Putamen (tissue), 1 donor: Measurements from ENCODE around the gene TRIM67.
"Not testable (repeated sequence)": the region's sequence is repeated elsewhere in the genome, so short reads cannot be mapped to it uniquely, and the experiment has no call there.

Experiments
- DNase-seq: peaks from one replicate; pipeline ENCODE4 v3.0.0-alpha.2; 2016; ENCODE audit warnings: low spot score

Gene TRIM67

GRCh38 chr1:231161667-231162296, at the start of gene TRIM67:
Gene TRIM67 (plus strand): TSS chr1:231162058. CDS start chr1:231162970, 912 bp downstream.
- DNase-seq, result no peak

DNA sequence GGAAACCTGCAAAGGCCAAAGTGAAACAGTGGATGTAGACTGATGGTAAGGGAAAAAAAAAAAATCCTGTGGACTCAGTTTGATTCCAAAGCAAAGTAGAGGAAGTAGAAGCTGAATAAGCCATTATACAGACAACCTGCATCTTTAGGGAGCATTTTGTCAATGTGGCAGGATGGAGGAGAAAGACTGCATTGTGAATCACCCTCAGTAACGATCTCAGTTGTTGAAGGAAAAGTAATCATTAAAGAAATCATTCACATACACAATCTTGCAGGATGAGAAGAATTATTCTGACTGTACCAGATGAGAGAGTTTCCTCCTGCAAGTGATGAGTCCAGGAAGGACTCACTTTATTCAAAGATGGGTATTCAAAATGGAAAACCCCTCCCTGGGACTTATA, 45.1 kb upstream of the TRIM67 start:
- no peak for DNase-seq

DNA sequence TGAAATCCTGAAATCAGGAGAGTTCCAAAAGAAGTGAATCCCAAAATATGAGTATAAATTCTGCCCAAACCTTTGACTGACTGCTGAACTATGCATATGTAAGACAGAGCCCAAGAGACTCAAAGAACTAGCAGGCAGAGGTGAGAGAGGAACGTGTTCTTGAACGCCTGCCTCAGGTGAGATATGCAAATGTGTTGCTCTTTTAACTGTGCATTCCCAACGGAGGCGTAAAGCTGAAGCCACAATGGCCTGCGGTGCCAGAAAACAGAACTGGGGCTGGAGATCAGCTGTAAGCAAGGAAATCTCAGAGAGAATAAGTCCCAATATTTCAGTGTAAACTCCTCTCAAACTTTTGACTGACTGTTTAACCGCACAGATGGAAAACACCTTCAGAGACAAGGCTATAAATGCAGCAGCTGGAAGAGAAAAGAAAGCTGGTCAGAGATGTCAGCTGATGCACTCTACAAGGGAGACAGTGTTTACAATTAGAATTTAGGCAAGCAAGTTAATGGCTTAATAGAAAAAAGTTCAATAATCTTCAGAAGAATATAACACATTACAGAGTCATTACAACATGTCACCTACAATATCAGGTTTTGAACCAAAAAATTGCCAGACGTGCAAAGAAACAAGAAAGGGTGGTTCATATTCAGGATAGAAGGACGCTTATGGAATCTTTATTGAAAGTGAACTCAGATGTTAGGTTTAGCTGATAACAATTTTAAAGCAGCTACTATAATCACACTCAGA, 43.0 kb upstream of the TRIM67 start:
- DNase-seq, result no peak

DNA sequence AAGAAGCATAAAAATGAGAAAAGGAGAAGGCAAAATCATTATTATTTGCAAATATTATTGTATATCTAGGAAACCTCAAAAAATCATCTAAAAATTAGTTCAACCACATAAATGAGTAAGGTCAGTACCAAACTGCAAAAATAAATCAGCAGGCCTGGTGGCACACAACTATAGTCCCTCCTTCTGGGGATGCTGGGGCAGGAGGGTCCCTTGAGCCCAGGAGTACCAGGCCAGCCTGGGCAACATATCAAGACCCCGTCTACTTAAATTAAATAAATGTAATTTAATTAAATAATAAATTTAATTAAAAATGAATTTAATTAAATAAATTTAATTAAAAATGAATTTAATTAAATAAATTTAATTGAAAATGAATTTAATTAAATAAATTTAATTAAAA, 40.3 kb upstream of the TRIM67 start:
- DNase-seq, result no peak

DNA sequence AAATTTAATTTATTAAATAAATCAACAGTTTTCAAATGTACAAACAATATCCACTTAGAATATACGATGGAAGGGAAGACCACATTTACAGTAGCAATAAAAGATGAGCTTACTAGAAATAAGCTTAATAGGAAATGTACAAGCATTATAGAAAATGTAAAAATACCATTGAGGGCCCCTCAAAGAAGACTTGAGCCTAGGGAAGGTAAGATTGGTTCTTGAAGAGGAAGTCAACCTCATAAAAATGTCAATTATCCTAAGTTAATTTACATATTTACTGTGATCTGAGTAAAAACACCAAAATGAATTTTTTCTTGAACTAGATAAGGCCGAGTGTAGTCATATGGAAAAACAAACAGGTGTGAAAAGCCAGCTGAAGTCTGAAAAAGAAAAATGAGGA, 39.7 kb upstream of the TRIM67 start:
- no peak for DNase-seq

DNA sequence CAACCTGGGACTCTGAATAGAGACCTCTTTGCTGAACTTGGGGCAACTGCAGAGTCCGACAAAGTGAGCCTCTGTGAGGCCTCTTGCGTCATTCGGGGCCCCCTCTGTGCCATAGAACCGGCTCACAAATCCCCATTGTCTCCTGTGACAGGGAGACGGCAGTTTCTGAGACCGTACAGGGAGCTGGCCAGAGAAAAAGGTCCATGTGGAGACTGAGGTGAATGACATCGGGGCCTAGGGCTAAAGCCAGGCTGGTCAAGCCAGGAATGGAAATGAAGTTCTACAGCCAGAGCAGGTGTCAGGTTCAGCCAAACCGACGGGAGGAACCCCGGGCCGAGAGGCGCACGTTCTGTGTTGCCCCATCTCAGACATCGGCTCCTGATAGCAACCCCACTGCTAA, 37.1 kb upstream of the TRIM67 start:
- peak; percentile 49 for DNase-seq

DNA sequence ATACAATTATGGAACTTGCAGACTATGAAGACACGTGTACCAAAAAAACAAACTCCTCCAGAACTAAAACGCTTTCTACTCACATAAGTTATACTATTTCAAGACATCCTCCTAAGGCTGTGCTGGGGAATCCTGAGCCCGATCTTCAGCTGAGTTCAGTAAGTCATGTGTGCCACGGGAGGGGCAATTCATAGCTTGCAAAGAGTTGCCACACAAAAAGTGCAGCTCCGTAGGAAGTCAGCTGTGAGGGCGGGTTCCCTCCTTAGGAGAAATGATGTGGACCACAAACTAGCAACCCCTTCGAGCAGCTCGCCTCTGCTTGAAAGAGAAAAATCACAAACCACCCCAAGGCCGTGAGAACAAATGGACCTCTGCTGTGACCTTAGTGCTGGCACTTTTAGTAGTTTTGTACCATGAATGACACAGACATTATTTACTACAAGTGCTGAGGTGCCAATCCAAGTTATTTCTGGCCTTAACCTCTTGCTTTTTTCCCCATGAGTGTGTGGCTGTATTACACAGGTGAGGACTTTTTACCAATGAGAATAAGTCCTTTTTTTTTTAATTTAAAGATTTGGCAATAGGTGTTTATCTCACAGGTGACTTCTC, 35.8 kb upstream of the TRIM67 start:
- no peak for DNase-seq

DNA sequence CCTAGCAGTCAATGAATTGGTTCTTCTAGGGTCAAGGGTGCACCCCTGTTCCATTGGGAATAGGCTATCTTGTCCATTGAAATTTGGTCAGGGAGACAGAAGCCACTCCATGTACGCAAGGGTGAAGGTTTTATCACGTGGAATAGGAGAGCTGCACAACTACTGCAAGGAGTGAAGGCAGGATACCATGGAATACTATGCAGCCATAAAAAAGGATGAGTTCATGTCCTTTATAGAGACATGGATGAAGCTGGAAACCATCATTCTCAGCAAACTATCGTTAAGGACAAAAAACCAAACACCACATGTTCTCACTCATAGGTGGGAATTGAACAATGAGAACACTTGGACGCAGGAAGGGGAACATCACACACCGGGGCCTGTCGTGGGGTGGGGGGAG, 34.8 kb upstream of the TRIM67 start:
- not testable (repeated sequence) for DNase-seq

- DNase-seq, result not testable (repeated sequence)
These were observed 33.4 kb upstream of the TRIM67 start for GRCh38 chr1:231128471-231128870.

DNA sequence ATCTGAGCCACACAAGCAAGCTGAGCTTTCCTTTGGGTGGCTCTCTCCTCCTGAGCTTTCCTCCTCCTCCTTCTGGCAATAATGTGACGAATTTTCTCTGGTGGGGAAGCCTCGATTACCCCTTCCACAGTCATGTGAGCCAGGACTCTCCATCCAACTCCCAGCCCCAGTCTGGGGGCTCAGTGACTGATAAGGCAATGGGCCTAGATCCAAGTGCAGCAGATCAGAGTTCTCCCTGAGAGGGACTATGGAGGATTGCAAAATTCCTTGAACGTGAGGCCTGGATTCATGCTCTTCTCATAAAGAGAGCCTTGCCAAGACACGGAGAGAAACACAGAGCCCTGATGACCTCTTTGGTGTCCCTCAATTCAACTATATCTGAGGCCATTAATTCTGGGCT, 31.3 kb upstream of the TRIM67 start:
- no peak for DNase-seq

GRCh38 chr1:231132591-231132990, 29.3 kb upstream of the TRIM67 start:
- DNase-seq, result not testable (repeated sequence)

DNA sequence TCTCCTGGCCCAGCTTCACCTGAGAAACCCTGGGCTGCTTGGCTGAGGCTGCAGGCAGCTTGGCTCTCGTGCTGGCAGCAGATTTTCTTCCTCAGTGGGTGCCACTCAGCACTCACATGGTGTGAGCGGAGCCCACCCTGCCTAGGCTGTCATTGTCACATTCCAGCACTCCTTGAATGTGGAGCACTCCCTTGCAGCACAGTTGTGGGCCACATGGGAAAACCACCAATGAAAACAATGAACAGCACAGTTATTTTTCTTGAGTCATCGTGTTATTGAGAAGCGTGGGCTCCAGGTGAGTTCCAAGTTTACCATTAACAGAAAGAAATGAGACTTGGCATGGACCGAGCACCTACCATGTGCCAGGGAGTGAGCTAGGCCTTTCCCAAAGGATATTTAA, 27.2 kb upstream of the TRIM67 start:
- no peak for DNase-seq

DNA sequence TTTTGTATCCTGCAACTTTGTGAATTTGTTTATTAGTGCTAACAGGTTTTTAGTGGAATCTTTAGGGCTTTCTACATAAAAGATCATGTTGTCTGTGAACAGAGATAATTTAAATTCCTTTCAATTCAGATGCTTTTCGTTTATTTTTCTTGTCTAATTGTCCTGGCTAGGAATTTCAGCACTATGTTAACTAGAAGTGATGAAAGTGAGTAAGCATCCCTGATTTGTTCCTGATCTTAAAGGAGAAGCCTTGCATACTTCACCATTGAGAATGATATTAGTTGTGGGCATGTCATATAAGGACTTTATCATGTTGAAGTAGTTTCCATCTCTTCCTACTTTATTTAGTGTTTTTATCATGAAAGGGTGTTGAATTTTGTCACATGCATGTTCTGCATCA, 23.6 kb upstream of the TRIM67 start:
- no peak for DNase-seq

GRCh38 chr1:231139125-231139649, 22.7 kb upstream of the TRIM67 start:
- DNase-seq, result no peak

DNA sequence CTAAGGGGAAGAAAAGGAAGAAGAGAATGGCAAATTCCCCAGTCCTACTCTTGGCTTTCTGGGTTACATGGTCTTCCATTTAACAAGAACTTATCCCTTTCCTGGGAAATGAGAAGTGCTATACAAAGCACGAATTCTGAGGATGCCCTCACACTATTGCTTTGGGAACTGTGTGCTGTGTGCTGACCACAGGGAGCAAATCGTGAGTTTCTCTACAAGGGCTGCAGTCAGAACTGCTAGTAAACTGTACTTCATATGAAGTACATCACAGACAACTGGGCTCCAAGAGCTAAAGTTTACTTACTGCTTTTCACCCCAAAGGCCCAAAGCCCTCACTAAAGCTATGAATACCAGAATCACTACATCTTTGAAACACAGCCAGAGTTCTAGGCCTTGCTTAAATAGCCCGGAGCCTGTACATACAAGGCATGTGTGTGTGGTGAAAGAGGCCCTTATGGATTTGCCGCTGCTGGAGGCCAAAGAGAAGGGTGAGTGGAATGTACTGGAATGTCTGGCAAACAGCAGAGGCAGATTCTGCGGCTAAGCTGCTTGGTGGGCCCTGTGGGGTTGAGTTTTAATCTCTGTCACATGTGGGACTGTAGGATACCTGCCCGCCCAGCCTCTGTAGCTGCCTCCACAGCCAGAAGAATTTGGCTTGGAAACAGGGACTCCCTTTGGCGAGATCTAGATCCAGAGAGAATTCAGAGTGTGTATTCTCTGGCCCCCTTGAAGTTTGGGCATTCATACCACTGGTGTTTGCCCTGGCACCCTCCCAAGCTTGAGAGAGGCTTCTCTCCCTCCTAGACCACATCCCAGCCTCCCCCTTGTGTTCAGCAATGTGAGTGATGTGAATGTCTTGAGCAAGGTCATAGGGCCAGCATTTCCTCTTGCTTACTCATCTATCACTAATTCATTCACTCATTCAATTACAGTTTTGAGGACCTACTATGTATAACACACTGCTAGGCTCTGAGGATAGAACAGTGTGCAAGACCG, 21.9 kb upstream of the TRIM67 start:
- DNase-seq, result no peak

DNA sequence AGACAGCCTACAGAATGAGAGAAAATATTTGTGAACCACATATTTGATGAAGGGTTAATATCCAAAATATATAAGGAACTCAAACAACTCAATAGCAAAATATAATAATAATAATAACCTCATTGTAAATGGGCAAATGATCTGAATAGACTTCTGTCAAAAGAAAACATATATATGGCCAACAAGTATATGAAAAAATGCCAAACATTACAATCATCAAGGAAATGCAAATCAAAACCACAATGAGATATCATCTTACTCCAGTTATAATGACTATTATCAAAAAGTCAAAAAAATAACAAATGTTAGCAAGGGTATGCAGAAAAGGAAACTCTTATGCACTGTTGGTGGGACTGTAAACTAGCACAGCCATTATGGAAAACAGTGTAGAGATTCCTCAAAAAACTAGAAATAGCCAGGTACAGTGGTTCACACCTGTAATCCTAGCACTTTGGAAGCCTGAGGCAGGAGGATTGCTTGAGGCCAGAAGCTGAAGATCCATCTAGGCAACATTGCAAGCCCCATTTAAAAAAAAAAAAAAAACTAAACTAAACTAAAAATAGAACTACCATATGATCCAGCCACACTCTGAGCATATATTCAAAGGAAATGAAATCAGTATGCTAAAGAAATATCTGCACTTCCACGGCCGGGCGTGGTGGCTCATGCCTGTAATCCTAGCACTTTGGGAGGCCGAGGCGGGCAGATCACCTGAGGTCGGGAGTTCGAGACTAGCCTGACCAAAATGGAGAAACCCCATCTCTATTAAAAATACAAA, 17.3 kb upstream of the TRIM67 start:
- DNase-seq, result no peak

DNA sequence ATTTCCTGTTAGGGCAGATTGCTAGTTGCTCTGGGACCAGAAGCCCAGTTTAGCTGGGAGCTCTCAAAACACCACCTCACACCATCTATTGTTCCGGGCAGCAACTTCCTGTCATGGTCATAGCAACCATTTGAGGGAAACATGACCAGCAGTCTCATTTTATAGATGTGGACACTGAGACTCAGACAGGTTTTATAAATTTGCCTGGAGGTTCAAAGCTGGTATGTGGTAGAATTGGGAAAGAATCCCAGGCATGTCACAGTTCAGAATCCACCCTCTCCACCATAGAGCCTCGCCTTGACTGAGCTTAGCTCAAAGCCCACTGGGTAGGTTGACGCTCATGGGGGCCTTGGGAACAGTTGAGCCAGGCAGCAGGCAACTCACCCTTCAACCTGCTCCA, 14.0 kb upstream of the TRIM67 start:
- no peak for DNase-seq

GRCh38 chr1:231151811-231152210, 10.0 kb upstream of the TRIM67 start:
- no peak for DNase-seq

DNA sequence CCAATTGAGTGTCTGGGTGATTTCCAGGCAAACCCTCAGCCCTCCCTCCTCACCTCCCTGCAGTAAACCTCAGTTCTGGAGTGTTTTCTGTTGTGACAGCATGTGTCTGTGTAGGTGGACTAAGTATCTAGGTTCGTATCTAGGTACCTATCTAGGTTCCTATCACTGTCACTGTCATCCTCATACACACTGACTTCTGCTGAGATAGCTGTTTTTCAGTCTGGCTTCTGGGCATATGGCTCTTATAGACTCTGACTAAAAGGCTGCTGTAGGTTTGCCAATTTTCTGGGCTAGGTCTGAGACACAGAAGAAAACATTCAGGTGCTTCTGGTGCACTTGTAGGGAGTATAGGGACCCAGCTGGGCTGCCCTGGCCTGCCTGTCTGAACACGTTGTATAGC, 8.1 kb upstream of the TRIM67 start:
- DNase-seq, result no peak

- no peak for DNase-seq
These were observed 6.0 kb upstream of the TRIM67 start for GRCh38 chr1:231155808-231156207.

- DNase-seq, result no peak
These were observed 4.5 kb upstream of the TRIM67 start for GRCh38 chr1:231157311-231157710.
